GM12874 (cell line): ENCODE measurements around the gene BRSK2.

ENCODE experiments used
- CTCF ChIP-seq: IDR thresholded peaks from 2 replicates; pipeline ENCODE4 v1.5.1; 2011; ENCODE audit warnings: low read depth, mild to moderate bottlenecking, control low read depth, low read length, moderate library complexity; ENCODE audit not compliant: insufficient read depth

The BRSK2 gene

GRCh38 chr11:1392561-1392960, 2.8 kb downstream of the BRSK2 start:
- no peak for TF ChIP-seq CTCF

- TF ChIP-seq CTCF: no peak
Observed at GRCh38 chr11:1393038-1393710, 3.4 kb downstream of the BRSK2 start.

- TF ChIP-seq CTCF: no peak
Observed at GRCh38 chr11:1394936-1395772, 5.4 kb downstream of the BRSK2 start.

DNA sequence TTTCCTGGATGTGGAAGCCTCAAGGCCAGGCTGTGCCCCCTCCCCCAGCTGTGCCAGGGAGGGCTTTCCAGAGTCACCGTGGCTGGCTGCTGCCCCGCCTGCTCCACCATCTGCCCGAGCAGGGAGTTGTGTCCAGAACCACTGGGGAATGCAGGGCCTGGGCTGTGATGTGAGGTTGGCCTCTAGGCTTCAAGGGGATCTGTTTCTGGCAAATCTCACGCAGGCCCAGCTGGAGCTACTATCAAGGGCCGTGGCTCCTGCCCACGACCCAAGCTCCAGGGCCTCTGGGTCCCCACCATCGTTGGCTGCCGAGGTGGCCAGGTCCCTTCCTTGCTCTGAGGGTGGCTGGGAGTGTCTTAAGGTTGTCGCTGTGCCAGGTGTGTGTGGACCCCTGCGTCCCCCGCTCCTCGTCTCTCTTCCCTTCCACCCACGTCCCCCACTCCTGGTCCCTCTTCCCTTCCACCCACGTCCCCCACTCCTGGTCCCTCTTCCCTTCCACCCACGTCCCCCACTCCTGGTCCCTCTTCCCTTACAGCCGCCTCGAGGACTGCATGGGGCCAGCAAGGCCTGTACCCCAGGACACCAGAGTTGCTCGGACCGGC, 6.1 kb downstream of the BRSK2 start:
- TF ChIP-seq CTCF: no peak

- no peak for TF ChIP-seq CTCF
Observed at GRCh38 chr11:1396375-1396841, 6.7 kb downstream of the BRSK2 start.

DNA sequence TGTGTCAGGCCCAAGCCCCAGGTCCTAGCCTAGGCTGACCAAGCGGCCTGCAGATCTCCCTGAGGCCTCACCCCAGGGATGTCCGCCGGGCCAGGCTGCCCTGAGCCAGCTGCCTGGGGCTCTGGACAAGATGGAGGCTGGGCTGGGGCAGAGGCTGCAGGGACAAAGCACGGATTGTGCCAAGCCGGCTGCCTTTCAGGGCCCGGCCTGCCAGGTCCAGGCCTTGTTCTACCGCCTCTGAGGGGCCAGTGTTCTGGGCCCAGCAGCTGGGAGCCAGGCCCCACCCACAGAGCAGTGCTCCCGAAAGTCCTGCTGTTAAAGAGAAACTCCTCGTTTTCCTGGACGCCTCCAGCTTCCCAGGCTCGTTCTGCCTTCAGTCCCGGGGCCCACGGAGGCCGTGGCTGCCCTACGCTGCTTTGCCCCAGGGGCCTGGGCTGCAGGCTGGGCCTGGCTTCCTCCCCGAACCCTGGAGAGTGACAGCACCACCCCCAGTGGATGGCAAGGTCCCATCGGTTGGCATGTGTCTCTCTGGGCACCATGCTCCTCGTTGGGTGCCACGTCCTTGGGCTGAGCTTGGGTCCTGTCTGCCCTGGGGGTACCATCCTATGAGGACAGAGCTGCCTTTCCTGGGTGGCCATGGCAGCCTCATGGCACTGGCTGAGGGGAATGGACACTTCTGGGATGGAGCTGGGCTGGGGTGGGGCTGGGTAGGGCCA, 7.6 kb downstream of the BRSK2 start:
- TF ChIP-seq CTCF: no peak
